H1 (cell line): ENCODE data around the gene CHST3. TPM values are rescaled to one million over a fixed set of nuclear protein-coding genes. Genes with fewer than 3 reads are reported as not detected.

ENCODE experiments used
- EGR1 ChIP-seq: IDR thresholded peaks from 2 replicates; pipeline ENCODE4 v1.6.1; 2011; ENCODE audit warnings: low read depth, low read length, borderline replicate concordance
- polyA plus RNA-seq, 7 experiments: library from polyadenylated mRNA; depleted of rRNA in 3 of 7; stranded (reverse) in 5 of 7; unstranded in 2 of 7; fragments of >200 nt in 5 of 7; fragments of 200-250 nt in 2 of 7; gene quantifications; 1 replicate in 5 of 7; 2 replicates in 1 of 7; 4 replicates in 1 of 7; pipeline versions ENCODE4 v1.2.1 to v1.2.3, GENCODE V29; 2011 to 2013; ENCODE audit warnings: missing spikeins in 2 of 7, mixed read lengths in 2 of 7
- total RNA-seq: library from RNA; stranded (reverse); fragmentation: NEBNext Ultra II Directional; extraction: Animal tissue kit (Norgen Biotek cat#: 25700); gene quantifications from 2 replicates; pipeline ENCODE4 v1.2.1, GENCODE V29; 2021

CHST3 gene
- total and polyA plus RNA-seq, 2 of the 8 experiments (the other 6 are each of a cell fraction or from before 2014, with no cell fraction given): 2.0 to 5.8 TPM

GRCh38 chr10:71978988-71979691 lies 14.9 kb downstream of the CHST3 start (continued):
- TF ChIP-seq EGR1: no peak
